HUDEP-2 (cell line): ENCODE measurements around the gene MAPK1IP1L.

Experiments used
- DNase-seq, 76 experiments: peaks; one replicate each; lab custom pipeline; 2025; ENCODE audit not compliant: unreplicated experiment in 76 of 76; lab: John Stamatoyannopoulos, UW

Gene MAPK1IP1L

GRCh38 chr14:55092341-55092740 lies 40.9 kb downstream of the MAPK1IP1L start:
- DNase-seq = no peak

- DNase-seq = no peak
Observed at GRCh38 chr14:55094292-55095157, 43.1 kb downstream of the MAPK1IP1L start.

- DNase-seq = peak in 23 of 76 experiments; percentile 11 to 39 (median 22)
Observed at GRCh38 chr14:55097881-55098560, 46.6 kb downstream of the MAPK1IP1L start.

DNA sequence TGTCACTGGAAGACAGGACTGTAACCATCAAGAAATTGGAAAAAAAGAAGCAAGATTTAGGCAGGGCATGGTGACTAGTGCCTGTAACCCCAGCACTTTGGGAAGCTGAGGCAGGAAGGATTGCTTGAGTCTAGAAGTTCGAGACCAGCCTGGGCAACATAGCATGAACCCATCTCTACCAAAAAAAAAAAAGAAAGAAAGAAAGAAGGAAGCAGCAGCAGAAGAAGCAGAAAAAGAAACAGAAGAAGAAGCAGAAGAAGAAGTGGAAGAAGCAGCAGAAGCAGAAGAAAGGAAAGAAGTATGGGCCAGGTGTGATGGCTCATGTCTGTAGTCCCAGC lies 47.1 kb downstream of the MAPK1IP1L start:
- no peak for DNase-seq

GRCh38 chr14:55099756-55100155 lies 48.3 kb downstream of the MAPK1IP1L start:
- DNase-seq = no peak

DNA sequence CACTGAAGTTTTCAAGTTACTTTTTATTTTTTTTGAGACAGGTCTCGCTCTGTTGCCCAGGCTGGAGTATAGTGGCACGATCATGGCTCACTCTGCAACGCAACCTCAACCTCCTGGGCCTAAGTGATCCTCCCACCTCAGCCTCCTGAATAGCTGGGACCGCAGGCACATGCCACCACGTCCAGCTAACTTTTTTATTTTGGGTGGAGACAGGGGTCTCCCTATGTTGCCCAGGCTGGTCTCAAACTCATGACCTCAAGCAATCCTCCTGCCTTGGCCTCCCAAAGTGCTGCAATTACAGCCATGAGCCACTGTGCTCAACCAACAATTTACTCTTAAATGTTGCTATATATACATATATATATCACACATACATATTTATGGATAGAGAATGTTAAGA lies 50.3 kb downstream of the MAPK1IP1L start:
- DNase-seq = no peak

DNA sequence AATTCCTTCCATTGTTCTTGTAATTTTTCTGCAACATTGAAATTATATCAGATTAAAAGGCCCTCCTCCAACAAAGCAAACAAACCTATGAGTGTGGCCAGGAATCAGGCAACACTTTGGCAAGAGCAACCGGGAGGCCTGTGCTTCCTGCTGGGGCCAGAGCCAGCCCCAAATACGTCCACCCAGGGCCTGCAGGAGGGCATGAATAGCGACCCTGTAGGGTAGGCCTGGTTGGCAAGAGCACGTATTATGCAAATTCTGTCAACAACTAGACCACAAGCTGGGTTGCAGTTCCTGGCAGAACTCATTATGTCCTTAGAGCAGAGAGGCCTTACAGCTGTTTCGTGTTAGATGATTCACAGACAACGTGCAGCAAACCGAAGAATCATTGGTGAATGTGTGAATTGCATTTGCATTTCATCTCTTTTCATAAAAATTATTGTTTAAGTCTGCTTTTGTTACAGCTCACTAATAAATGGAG lies 50.7 kb downstream of the MAPK1IP1L start:
- DNase-seq = peak in 24 of 76 experiments; percentile 6 to 46 (median 26)

DNA sequence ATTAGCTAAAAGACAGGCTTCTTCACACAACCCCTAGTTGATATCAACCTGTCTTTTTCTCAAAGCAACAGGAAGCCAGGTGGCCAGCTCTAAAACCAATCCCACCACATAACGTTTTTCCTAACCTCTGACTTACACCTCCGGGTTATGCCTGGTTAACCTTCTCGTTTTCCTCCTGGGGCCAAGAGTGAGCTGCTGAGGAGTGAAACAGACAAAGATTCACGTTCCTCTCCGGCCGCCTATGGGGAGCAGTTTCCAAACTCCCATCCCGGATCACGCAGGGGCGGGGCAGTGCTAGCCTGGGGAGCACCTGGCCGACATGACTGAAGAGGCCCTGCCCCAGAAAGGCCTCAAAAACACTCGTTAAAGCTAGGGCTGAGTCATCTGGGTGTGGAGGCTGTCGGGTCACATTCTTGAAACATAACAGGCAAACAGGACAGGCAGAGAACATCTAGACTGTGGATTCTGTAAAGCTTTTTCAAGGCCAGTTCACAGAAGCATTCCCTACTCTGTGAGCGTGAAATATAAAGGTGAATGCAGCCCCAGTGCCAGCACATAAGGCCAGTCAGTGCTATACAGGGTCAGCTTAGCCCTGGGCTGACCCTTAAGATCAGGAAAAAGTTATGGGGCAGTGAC lies 51.7 kb downstream of the MAPK1IP1L start:
- peak in 73 of 76 experiments; percentile 25 to 86 (median 67) for DNase-seq

GRCh38 chr14:55103971-55104954 lies 52.8 kb downstream of the MAPK1IP1L start:
- DNase-seq = peak in 2 of 76 experiments; percentile 14 to 59

DNA sequence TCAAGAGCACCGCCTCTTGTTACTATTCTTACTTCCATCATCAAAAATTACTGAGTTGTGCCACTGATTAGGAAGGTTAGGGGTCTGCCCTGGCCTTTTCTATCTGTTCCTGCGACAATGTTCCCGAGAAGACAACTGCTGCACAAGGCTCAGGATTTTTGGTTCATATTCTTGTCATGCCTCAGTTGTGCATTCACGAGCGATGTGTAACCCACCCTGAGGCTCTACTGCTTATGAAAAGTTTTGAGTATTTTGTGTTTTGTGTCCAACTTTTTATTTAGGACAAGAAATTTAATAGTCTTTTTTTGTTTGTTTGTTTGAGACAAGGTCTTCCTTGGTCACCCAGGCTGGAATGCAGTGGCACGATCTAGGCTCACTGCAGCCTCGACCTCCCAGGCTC lies 54.5 kb downstream of the MAPK1IP1L start:
- DNase-seq = no peak

- peak in 75 of 76 experiments; percentile 35 to 96 (median 79) for DNase-seq
Observed at GRCh38 chr14:55107766-55108554, 56.5 kb downstream of the MAPK1IP1L start.

GRCh38 chr14:55109836-55110235 lies 58.4 kb downstream of the MAPK1IP1L start:
- DNase-seq = no peak

DNA sequence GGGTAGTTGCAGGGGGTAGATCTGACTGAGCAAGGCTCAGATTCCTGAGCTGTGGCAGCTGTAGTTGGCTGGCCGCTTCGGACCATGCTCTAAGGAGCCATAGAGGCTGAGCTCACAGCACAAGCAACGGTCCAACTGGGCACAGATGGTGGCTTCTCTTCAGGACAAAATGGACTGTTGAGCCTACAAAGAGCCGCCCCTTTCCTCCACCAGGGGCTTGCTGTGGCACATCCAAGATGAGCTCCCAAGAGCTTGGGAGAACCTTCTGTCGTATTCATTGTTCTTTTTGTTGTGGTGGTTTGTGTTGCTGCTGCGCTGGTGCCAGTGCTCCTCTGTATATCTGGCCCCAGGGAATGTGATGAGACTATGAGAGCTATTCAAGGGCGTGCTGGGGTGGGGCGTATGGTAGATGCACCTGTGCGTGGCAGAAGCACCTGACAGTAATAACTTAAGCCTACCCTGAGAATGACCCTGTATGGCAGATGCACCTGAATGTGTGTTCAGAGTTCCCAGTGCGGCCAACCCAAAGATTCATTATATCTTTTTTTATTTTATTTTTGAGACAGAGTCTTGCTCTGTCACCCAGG lies 59.8 kb downstream of the MAPK1IP1L start:
- no peak for DNase-seq

DNA sequence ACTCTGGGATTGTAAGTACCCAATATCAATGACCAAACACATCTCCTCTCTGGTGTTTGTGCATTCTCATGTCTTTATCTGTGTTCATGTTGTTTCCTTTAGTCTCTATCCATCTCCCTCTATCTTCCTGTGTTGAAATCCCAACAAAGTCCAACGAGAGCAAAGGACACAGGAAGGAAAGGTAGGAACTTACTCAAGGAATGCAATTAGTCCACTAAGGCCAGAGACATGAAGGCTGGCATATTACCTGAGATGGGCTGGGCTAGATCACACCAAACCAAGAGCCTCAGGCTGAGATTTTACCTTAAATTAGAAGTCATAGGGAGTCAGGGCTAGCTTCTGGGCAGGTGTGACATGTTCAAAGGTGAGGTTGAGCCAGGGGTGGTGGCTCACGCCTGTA lies 63.3 kb downstream of the MAPK1IP1L start:
- no peak for DNase-seq

DNA sequence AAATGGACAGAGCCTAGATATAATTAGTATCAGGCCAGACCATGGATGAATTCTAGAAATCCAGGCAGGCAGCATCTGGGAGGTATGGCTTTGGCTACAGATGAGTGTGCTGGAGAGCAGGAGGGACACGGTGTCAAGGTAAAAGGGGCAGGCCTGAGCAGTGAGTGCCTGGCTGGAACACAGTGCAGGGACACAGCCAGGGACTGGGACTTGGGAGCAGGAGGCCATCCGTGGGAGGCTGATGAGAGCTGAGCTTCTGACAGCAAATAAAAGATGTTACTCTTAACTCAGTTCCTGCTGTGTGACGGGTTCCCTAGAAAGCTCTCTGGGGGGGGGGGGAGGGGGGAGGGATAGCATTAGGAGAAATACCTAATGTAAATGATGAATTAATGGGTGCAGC lies 64.0 kb downstream of the MAPK1IP1L start:
- DNase-seq = no peak

DNA sequence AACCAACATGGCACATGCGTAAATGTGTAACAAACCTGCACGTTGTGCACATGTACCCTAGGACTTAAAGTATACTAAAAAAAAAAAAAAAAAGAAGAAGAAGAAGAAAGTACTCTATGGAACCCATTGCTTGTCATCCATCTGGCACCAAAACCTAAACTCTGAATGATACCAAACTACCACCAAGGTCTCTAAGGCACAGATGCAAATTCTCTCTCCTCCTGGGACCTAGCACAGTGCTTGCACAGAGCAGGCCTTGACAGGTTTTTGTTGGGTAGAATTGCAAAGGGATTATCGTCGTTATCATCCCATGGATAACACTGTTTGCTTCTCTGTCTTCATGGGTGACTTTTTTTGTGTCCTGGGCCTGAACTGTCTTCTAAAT lies 64.4 kb downstream of the MAPK1IP1L start:
- no peak for DNase-seq

- peak in 75 of 76 experiments; percentile 28 to 93 (median 68) for DNase-seq
Observed at GRCh38 chr14:55116246-55117030, 65.0 kb downstream of the MAPK1IP1L start.

GRCh38 chr14:55117803-55118441 lies 66.5 kb downstream of the MAPK1IP1L start:
- DNase-seq = peak in 54 of 76 experiments; percentile 12 to 63 (median 30)
